ENCODE data around the gene SOX6. TPM values are rescaled to one million over a fixed set of nuclear protein-coding genes. Genes with fewer than 3 reads are reported as not detected.

SOX6 gene
- total and polyA plus RNA-seq, 12 donors = 0.71 to 13.9 (median 6.7) TPM

DNA sequence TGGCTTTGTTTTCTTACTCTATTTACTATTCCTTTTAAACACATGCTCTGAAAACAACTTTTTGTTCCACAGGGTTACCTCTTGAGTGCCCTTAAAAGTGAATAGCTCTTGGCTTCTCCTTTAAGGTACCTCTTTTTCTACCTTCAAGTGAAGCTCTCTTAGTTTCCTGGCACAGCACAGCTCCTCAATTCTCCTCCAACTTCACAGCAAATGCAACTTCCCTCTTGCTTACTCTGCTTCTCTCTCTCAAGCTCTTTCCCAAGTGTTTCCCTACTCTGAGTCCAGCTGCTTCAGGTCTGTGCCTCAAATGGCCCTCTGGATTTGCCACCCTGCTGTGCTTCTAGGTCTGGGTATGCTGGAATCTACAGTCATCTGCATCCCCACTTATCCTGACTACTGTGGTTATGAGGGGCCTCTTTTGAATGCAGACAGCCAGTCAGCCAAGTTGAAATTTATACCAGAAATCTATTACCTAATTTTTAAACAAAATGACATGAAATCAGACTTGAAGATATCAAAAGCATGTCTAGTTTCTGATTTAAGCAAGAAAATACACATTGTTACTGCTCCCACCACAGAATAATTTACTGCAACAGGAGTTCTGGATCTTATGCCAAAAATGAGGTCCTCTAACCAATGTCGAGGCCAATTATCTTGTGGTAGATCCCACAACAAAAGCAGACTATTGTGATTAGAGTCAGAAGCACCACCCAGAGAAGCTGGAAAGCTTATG is 371.1 kb downstream of the SOX6 start:
- no peaks in the 10 kb centered on the region for H3K9me3 ChIP-seq (replicated peaks in 1 of 3)
- intact Hi-C loops (cut with DNase I) = no loop called here
- no peaks in the 10 kb centered on the region for H3K4me1 ChIP-seq (replicated peaks in 1 of 2)
- DNase-seq = no peak
- H3K4me3 ChIP-seq = no peak overlapping the region
- no peak overlapping the region for H3K27ac ChIP-seq
- no peaks in the 10 kb centered on the region for H3K36me3 ChIP-seq (replicated peaks in 1 of 2)
- TF ChIP-seq, protein P1, sequence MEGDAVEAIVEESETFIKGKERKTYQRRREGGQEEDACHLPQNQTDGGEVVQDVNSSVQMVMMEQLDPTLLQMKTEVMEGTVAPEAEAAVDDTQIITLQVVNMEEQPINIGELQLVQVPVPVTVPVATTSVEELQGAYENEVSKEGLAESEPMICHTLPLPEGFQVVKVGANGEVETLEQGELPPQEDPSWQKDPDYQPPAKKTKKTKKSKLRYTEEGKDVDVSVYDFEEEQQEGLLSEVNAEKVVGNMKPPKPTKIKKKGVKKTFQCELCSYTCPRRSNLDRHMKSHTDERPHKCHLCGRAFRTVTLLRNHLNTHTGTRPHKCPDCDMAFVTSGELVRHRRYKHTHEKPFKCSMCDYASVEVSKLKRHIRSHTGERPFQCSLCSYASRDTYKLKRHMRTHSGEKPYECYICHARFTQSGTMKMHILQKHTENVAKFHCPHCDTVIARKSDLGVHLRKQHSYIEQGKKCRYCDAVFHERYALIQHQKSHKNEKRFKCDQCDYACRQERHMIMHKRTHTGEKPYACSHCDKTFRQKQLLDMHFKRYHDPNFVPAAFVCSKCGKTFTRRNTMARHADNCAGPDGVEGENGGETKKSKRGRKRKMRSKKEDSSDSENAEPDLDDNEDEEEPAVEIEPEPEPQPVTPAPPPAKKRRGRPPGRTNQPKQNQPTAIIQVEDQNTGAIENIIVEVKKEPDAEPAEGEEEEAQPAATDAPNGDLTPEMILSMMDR (IDR thresholded peaks at IDR 0.05) = no peak
- no peak for TF ChIP-seq POLR2A (IDR thresholded peaks at IDR 0.05)
- no peaks in the 10 kb centered on the region for H3K27me3 ChIP-seq
- WGBS, 4 donors = 56 to 80% (median 72%) methylated on average over 1 of the region's 1 CpG

DNA sequence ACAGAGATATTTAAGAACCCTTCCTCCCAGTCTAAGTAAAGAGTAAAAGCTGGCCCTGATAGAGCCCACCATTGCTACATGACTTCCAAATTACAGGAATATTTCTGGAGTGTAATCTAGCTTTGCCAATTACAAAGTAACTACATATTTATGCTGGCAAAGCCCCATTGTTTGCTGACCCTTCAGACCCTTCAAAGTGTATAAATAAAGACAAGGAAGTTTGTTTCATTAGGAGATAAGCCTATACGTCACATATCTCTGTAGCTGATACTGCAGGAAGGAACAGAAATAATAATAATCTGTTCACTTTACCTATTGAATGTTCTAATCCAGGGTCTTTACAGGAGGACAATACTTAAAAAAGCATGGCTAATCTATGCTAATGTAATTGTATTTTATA is 375.1 kb downstream of the SOX6 start:
- no peak for TF ChIP-seq POLR2A (IDR thresholded peaks at IDR 0.05)
- TF ChIP-seq, protein P1 (IDR thresholded peaks at IDR 0.05) = no peak
- intact Hi-C loops (cut with DNase I) = no loop called here
- WGBS, 4 donors = 80 to 87% (median 84%) methylated on average over 1 of the region's 1 CpG

DNA sequence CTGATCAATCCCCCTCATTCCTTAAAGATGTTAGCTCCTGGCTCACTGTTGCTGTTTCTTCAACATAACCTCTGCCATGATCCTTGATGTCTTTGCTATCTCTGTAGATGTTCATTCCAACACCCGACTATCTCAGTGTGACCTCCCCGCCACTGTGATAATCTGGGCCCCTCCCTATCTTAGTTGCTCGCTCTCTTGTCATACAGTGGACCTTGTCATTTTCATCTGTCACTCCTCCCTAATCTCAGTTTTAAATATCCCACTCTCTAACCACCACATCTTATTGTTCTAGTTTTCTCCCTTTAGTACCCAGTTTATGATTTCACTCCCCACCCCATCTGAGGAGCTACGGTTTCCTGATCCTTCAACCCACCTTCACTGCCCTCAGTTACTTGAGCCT is 379.2 kb downstream of the SOX6 start:
- H3K4me3 ChIP-seq = no peak overlapping the region
- H3K27me3 ChIP-seq = no peaks in the 10 kb centered on the region
- TF ChIP-seq, protein P1 (IDR thresholded peaks at IDR 0.05) = no peak
- TF ChIP-seq POLR2A (IDR thresholded peaks at IDR 0.05) = no peak
- intact Hi-C loops (cut with DNase I) = no loop called here
- H3K4me1 ChIP-seq (replicated peaks in 1 of 2) = no peaks in the 10 kb centered on the region
- H3K9me3 ChIP-seq (replicated peaks in 1 of 3) = no peaks in the 10 kb centered on the region
- no peak overlapping the region for H3K27ac ChIP-seq
- WGBS, 4 donors = 80 to 97% (median 91%) methylated on average over 4 of the region's 4 CpGs
- H3K36me3 ChIP-seq (replicated peaks in 1 of 2) = no peaks in the 10 kb centered on the region
- no peak for DNase-seq

More for the DNA sequence above, 375.1 kb downstream of the SOX6 start:
- no peak for DNase-seq
- no peaks in the 10 kb centered on the region for H3K36me3 ChIP-seq (replicated peaks in 1 of 2)
- no peak overlapping the region for H3K4me3 ChIP-seq
- H3K27me3 ChIP-seq = no peaks in the 10 kb centered on the region
- no peaks in the 10 kb centered on the region for H3K9me3 ChIP-seq (replicated peaks in 1 of 3)
- no peaks in the 10 kb centered on the region for H3K4me1 ChIP-seq (replicated peaks in 1 of 2)
- no peak overlapping the region for H3K27ac ChIP-seq

DNA sequence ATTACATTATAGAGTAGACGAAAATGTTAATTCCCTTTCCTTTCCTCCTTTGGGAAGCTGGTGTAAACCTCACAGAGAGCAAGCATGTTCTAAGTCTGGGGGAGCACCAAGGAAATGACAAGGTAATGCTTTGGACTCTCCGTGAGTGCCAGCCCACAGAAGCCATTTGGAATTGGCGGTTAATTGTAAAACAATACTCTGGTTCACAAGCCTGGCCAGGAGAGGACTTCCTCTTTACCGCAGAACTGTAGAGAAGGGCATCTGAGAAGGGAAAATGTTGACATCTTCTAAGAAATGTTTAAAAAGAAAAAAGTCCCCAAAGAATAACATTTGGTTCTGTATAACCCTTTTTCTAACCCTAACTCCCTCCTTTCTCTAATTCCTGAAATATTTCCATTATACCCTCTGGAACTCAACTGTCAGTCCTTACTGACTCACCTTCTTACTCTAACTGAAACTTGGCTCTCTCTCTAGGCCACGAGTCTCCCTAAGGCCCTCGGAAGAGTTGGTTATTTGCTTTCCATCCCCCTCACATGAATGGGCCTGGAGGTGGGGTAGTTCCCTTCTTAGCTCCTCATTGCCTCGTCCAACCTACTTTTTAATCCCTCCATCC is 379.8 kb downstream of the SOX6 start:
- H3K4me1 ChIP-seq (replicated peaks in 1 of 2) = no peaks in the 10 kb centered on the region
- DNase-seq = no peak
- intact Hi-C loops (cut with DNase I) = no loop called here
- H3K27me3 ChIP-seq = no peaks in the 10 kb centered on the region
- TF ChIP-seq, protein P1 (IDR thresholded peaks at IDR 0.05) = no peak
- TF ChIP-seq POLR2A (IDR thresholded peaks at IDR 0.05) = no peak
- H3K4me3 ChIP-seq = no peak overlapping the region
- H3K9me3 ChIP-seq (replicated peaks in 1 of 3) = no peaks in the 10 kb centered on the region
- no peak overlapping the region for H3K27ac ChIP-seq
- no peaks in the 10 kb centered on the region for H3K36me3 ChIP-seq (replicated peaks in 1 of 2)
- 76 to 83% (median 79%) methylated on average over 7 of the region's 7 CpGs for WGBS, 4 donors
